ENCODE data around the gene NFE2L1. TPM values are rescaled to one million over a fixed set of nuclear protein-coding genes. Genes with fewer than 3 reads are reported as not detected.

NFE2L1 gene
- polyA plus RNA-seq, 3 donors: 264 to 274 (median 266) TPM

GRCh38 chr17:48106802-48107136 lies 58.6 kb downstream of the NFE2L1 start:
- DNase-seq (ENCODE audit: low read depth in 3 of 3, low spot score in 2 of 3): no peak

- DNase-seq (ENCODE audit: low read depth in 3 of 3, low spot score in 2 of 3): peak in 2 of 3 donors; percentile 77 to 87
Observed at GRCh38 chr17:48107137-48108055, 59.2 kb downstream of the NFE2L1 start, which contains the start of gene SNX11. Gene SNX11, plus strand, starts transcription at chr17:48107766. Its CDS starts 4,278 bp downstream, at chr17:48112044.

- no peak for DNase-seq (ENCODE audit: low read depth in 3 of 3, low spot score in 2 of 3)
Observed at GRCh38 chr17:48110761-48111160, 62.6 kb downstream of the NFE2L1 start.

Other genes with a start within 250 kb of the NFE2L1 start
- gene OSBPL7, start 226.6 kb upstream of the NFE2L1 start, polyA plus RNA-seq (ENCODE audit: insufficient read length in 3 of 3): 10 to 100 TPM in 2 of 3 donors, 1 to 10 TPM in 1; 9.3 to 12.3 (median 11.7) TPM
- 10 to 100 TPM; 55.6 to 57.8 (median 55.8) TPM for gene MRPL10, start 216.8 kb upstream of the NFE2L1 start, polyA plus RNA-seq (ENCODE audit: insufficient read length in 3 of 3)
- gene LRRC46, start 216.7 kb upstream of the NFE2L1 start, polyA plus RNA-seq (ENCODE audit: insufficient read length in 3 of 3): 1 to 10 TPM; 2.4 to 2.8 (median 2.4) TPM
- 10 to 100 TPM; 40.6 to 61.8 (median 55.4) TPM for gene SCRN2, start 207.1 kb upstream of the NFE2L1 start, polyA plus RNA-seq (ENCODE audit: insufficient read length in 3 of 3)
- gene SP6, start 197.2 kb upstream of the NFE2L1 start, polyA plus RNA-seq (ENCODE audit: insufficient read length in 3 of 3): 1 to 10 TPM; 2.4 to 2.9 (median 2.6) TPM
- gene SP2, start 152.1 kb upstream of the NFE2L1 start, polyA plus RNA-seq (ENCODE audit: insufficient read length in 3 of 3): 10 to 100 TPM; 20.1 to 21.7 (median 20.7) TPM
- 10 to 100 TPM; 17.5 to 20.2 (median 19.6) TPM for gene PNPO, start 106.8 kb upstream of the NFE2L1 start, polyA plus RNA-seq (ENCODE audit: insufficient read length in 3 of 3)
- gene PRR15L, start 90.5 kb upstream of the NFE2L1 start, polyA plus RNA-seq (ENCODE audit: insufficient read length in 3 of 3): 10 to 100 TPM; 22.6 to 25.9 (median 24.6) TPM
- gene CDK5RAP3, start 77.2 kb upstream of the NFE2L1 start, polyA plus RNA-seq (ENCODE audit: insufficient read length in 3 of 3): 100 to 1,000 TPM; 117 to 147 (median 140) TPM
- 10 to 100 TPM; 17.5 to 18.9 (median 18.7) TPM for gene COPZ2, start 10.6 kb upstream of the NFE2L1 start, polyA plus RNA-seq (ENCODE audit: insufficient read length in 3 of 3)
- gene CBX1, start 53.1 kb downstream of the NFE2L1 start, polyA plus RNA-seq (ENCODE audit: insufficient read length in 3 of 3): 100 to 1,000 TPM; 204 to 213 (median 212) TPM
- 10 to 100 TPM; 17.1 to 19.2 (median 18.0) TPM for gene SNX11, start 59.4 kb downstream of the NFE2L1 start, polyA plus RNA-seq (ENCODE audit: insufficient read length in 3 of 3)